ENCODE measurements around the gene DNAH17. TPM values are rescaled to one million over a fixed set of nuclear protein-coding genes. Genes with fewer than 3 reads are reported as not detected.
A peak's percentile ranks its signal among the peaks of the same experiment; 100 is the strongest.

The DNAH17 gene
- total and polyA plus RNA-seq, 2 donors (not counting 1 experiment from before 2014, with no cell fraction given): 0.01 to 0.12 TPM

DNA sequence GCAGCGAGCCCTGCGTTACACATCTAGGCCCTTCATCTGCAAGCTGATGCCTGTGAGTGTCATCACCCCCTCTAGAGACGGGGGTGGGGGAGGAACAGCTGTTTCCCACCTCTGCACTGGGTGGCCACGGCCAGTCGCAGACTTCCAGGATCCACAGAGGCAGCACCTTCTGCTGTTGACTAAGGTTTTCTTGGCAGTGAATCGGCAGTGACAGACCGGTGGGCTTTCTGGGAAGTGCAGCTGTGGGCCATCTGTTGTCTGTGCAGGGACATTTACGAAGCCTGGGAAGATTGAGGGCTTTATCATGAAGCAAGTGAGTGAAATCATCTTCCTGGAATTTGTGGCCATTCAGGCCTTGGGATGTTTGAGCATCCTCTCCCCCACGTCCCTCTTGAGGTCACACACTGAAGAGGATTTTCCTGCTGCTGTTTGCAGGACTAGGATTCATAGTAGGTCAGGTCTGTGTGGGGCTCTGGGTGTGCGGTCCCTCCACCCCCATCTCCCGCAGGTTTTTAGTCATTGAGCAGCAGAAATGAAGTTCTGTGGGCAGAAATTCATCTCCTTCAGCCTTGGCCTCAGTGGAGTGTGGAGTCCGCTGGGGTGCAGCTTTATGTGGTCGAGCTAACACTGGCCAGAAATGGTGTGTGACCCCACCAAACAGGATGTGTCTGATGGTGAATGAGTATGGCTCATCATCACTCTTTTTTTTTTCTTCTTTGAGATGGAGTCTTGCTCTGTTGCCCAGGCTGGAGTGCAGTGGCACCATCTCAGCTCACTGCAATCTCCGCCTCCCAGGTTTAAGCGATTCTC is 186.8 kb downstream of the DNAH17 start:
- H3K27me3 Mint-ChIP-seq: no peaks in the 10 kb centered on the region
- ATAC-seq (ENCODE audit: low read depth): no peak
- 77% methylated on average over 12 of the region's 15 CpGs for WGBS (ENCODE audit: insufficient coverage)
- H3K9me3 Mint-ChIP-seq (ENCODE audit: insufficient read depth): no peaks in the 10 kb centered on the region
- H3K9me3 ChIP-seq (ENCODE audit: control extremely low read depth in 1 of 3, control insufficient read depth in 2 of 3, insufficient read depth in 1 of 3, low read length in 2 of 3): no peaks in the 10 kb centered on the region
- H2AFZ ChIP-seq (ENCODE audit: insufficient read depth, low read depth, low read length, poor library complexity, severe bottlenecking): no peak overlapping the region
- no peak for DNase-seq
- H3K27ac ChIP-seq (ENCODE audit: low read length in 2 of 2): no peak overlapping the region
- H3K27ac Mint-ChIP-seq: peak overlapping the region; percentile 56
- H4K20me1 ChIP-seq (ENCODE audit: control insufficient read depth, insufficient read depth, low read length, poor library complexity, severe bottlenecking): peaks cover 97% of the 10 kb centered on the region
- peaks cover 52% of the 10 kb centered on the region for H3K4me1 Mint-ChIP-seq
- peaks cover 0 to 30% of the 10 kb centered on the region in 2 experiments for H3K36me3 ChIP-seq (replicated peaks in 1 of 2; ENCODE audit: control extremely low read depth in 1 of 2, control insufficient read depth in 1 of 2, extremely low read depth in 1 of 2, insufficient read depth in 2 of 2, low read length in 1 of 2)
- H3K4me3 ChIP-seq (ENCODE audit: control extremely low read depth in 1 of 5, extremely low read depth in 1 of 5, insufficient read depth in 1 of 5, low read depth in 2 of 5, low read length in 4 of 5): no peak overlapping the region
- H3K4me2 ChIP-seq (replicated peaks; ENCODE audit: low read depth, low read length, poor library complexity, severe bottlenecking): no peak overlapping the region
- peaks cover 33 to 46% of the 10 kb centered on the region in 2 donors for H3K4me1 ChIP-seq (ENCODE audit: control insufficient read depth in 2 of 2, insufficient read depth in 2 of 2, low read length in 2 of 2)
- CTCF ChIA-PET: interaction anchor here (1.1 to 1.2 kb wide), 2 partner anchors 30 to 32 kb away, joined by 4 to 5 read pairs; no protein-coding TSS in a partner anchor
- intact Hi-C loops (cut with micrococcal nuclease): no loop called here
- H3K79me2 ChIP-seq (ENCODE audit: control insufficient read depth, insufficient read depth, low read length): peaks cover 98% of the 10 kb centered on the region
- no peak overlapping the region for H3K9ac ChIP-seq (ENCODE audit: low read length)
- no peak for TF ChIP-seq EZH2 (IDR thresholded peaks at IDR 0.05; ENCODE audit: borderline replicate concordance, insufficient read depth, low read depth, low read length, poor library complexity, severe bottlenecking)
- TF ChIP-seq, protein P1, sequence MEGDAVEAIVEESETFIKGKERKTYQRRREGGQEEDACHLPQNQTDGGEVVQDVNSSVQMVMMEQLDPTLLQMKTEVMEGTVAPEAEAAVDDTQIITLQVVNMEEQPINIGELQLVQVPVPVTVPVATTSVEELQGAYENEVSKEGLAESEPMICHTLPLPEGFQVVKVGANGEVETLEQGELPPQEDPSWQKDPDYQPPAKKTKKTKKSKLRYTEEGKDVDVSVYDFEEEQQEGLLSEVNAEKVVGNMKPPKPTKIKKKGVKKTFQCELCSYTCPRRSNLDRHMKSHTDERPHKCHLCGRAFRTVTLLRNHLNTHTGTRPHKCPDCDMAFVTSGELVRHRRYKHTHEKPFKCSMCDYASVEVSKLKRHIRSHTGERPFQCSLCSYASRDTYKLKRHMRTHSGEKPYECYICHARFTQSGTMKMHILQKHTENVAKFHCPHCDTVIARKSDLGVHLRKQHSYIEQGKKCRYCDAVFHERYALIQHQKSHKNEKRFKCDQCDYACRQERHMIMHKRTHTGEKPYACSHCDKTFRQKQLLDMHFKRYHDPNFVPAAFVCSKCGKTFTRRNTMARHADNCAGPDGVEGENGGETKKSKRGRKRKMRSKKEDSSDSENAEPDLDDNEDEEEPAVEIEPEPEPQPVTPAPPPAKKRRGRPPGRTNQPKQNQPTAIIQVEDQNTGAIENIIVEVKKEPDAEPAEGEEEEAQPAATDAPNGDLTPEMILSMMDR (IDR thresholded peaks at IDR 0.05): no peak
- POLR2A ChIA-PET: interaction anchor here (0.7 kb wide), 1 partner anchor 99 kb away, joined by 3 read pairs; no protein-coding TSS in a partner anchor
- H3K27me3 ChIP-seq (replicated peaks in 1 of 4; ENCODE audit: control extremely low read depth in 1 of 4, control insufficient read depth in 3 of 4, insufficient read depth in 4 of 4, low read length in 3 of 4): no peaks in the 10 kb centered on the region
- no peak overlapping the region for H3K4me3 Mint-ChIP-seq
